ENCODE data around the gene C10orf105. TPM values are rescaled to one million over a fixed set of nuclear protein-coding genes. Genes with fewer than 3 reads are reported as not detected.

The C10orf105 gene
- total and polyA plus RNA-seq, 2 of the 8 experiments (the other 6 are each of a cell fraction or from before 2014, with no cell fraction given): 0.71 to 0.73 TPM

DNA sequence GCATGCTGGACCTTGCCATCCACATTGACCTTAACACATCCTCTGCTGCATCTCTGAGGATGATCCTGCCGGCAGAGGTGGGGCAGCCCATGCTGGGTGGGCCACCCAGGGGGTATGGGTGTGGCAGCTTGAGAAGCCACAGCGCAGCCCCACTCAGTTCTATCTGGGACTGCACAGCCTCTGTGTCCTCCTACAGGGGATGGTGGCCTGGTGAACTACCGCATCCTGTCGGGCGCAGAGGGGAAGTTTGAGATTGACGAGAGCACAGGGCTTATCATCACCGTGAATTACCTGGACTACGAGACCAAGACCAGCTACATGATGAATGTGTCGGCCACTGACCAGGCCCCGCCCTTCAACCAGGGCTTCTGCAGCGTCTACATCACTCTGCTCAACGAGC lies 12.2 kb upstream of the C10orf105 start:
- CTCF ChIA-PET (ENCODE audit: partially characterized antibody): interaction anchor here (0.9 to 6.2 kb wide), 14 partner anchors 8 to 258 kb away, joined by 3 to 42 read pairs (median 6); partner anchors contain the start of gene C10orf105

More for the DNA sequence above, 12.2 kb upstream of the C10orf105 start:
- H3K9me3 ChIP-seq (ENCODE audit: insufficient read depth in 2 of 2, low read depth in 1 of 2, low read length in 1 of 2): no peaks in the 10 kb centered on the region
- no peak overlapping the region for H2BK20ac ChIP-seq (ENCODE audit: low read length)
- no peaks in the 10 kb centered on the region for H3K79me2 ChIP-seq (ENCODE audit: control insufficient read depth in 1 of 2, insufficient read depth in 2 of 2, low read length in 2 of 2)
- no peaks in the 10 kb centered on the region for H3K27me3 ChIP-seq (replicated peaks in 1 of 4; ENCODE audit: control insufficient read depth in 3 of 4, extremely low read depth in 1 of 4, insufficient read depth in 3 of 4, low read length in 3 of 4)
- WGBS, 2 experiments (ENCODE audit: extremely low coverage in 1 of 2, insufficient coverage in 1 of 2, insufficient read length in 1 of 2, insufficient replicate concordance in 2 of 2, low coverage in 1 of 2, low lambda C conversion rate in 2 of 2, missing lambda C conversion rate in 1 of 2): 93% methylated on average over 12 of the region's 12 CpGs; no CpG with 5 or more reads in 1 of the 2 experiments
- no peak overlapping the region for H3K4ac ChIP-seq (replicated peaks; ENCODE audit: insufficient read length, low read depth, low read length)
- peaks cover 0 to 9% (median 4%) of the 10 kb centered on the region in 4 experiments; a peak in 4 of 7 replicates for H3K4me1 ChIP-seq (replicated peaks in 1 of 4; ENCODE audit: control insufficient read depth in 3 of 4, insufficient read depth in 4 of 4, low read length in 3 of 4)
- no peak overlapping the region for H3K4me3 ChIP-seq (ENCODE audit: extremely low read depth in 1 of 4, insufficient read depth in 2 of 4, low read depth in 3 of 4, low read length in 4 of 4)
- H4K20me1 ChIP-seq (replicated peaks in 1 of 2; ENCODE audit: control insufficient read depth in 1 of 2, insufficient read depth in 2 of 2, low read length in 2 of 2): no peaks in the 10 kb centered on the region
- no peak for FAIRE-seq
- H4K5ac ChIP-seq (ENCODE audit: insufficient read length, low read depth, low read length): no peak overlapping the region
- no peak overlapping the region for H3K56ac ChIP-seq (replicated peaks; ENCODE audit: insufficient read length, low read depth, low read length)
- H2AFZ ChIP-seq (ENCODE audit: low read length): no peak overlapping the region
- no peak overlapping the region for H2BK120ac ChIP-seq (replicated peaks; ENCODE audit: low read depth, low read length)
- H2BK15ac ChIP-seq (ENCODE audit: low read length): no peak overlapping the region
- TF ChIP-seq CHD2 (IDR thresholded peaks at IDR 0.05; ENCODE audit: low read length): no peak
- H4K91ac ChIP-seq (replicated peaks; ENCODE audit: insufficient read length, low read length): no peak overlapping the region
- no peak overlapping the region for H2BK5ac ChIP-seq (ENCODE audit: low read depth, low read length)
- H2AK5ac ChIP-seq (ENCODE audit: low read depth, low read length): no peak overlapping the region
- H3K27ac ChIP-seq (ENCODE audit: low read depth, low read length): no peak overlapping the region
- H2BK12ac ChIP-seq (ENCODE audit: low read depth, low read length): no peak overlapping the region
- no peak for DNase-seq (ENCODE audit: low read depth in 1 of 2, low spot score in 2 of 2)
- H3K23me2 ChIP-seq (ENCODE audit: low read depth, low read length): no peaks in the 10 kb centered on the region
- no peak overlapping the region for H3K9ac ChIP-seq (replicated peaks in 1 of 4; ENCODE audit: extremely low read depth in 1 of 4, low read depth in 3 of 4, low read length in 3 of 4)
- H3K79me1 ChIP-seq (ENCODE audit: low read depth, low read length): no peaks in the 10 kb centered on the region
- H3K18ac ChIP-seq (ENCODE audit: extremely low read depth, low read length): no peak overlapping the region
- H3K36me3 ChIP-seq (ENCODE audit: control insufficient read depth in 2 of 4, insufficient read depth in 4 of 4, low read length in 3 of 4): no peaks in the 10 kb centered on the region
- POLR2A ChIA-PET (ENCODE audit: partially characterized antibody): no interaction called here
- H3K14ac ChIP-seq (ENCODE audit: insufficient read length): no peak overlapping the region
- H3K23ac ChIP-seq (ENCODE audit: insufficient read length): no peak overlapping the region
- no peak overlapping the region for H4K8ac ChIP-seq (ENCODE audit: extremely low read depth, insufficient read depth, low read length)
- H3K4me2 ChIP-seq (ENCODE audit: insufficient read depth in 1 of 2, low read depth in 2 of 2, low read length in 2 of 2): no peak overlapping the region
